ENCODE results near the gene RCCD1. TPM values are rescaled to one million over a fixed set of nuclear protein-coding genes. Genes with fewer than 3 reads are reported as not detected.

RCCD1 gene
- total and polyA plus RNA-seq, 9 of the 15 experiments (the other 6 are each of a cell fraction or from before 2014, with no cell fraction given) = 11.1 to 51.4 (median 24.7) TPM

DNA sequence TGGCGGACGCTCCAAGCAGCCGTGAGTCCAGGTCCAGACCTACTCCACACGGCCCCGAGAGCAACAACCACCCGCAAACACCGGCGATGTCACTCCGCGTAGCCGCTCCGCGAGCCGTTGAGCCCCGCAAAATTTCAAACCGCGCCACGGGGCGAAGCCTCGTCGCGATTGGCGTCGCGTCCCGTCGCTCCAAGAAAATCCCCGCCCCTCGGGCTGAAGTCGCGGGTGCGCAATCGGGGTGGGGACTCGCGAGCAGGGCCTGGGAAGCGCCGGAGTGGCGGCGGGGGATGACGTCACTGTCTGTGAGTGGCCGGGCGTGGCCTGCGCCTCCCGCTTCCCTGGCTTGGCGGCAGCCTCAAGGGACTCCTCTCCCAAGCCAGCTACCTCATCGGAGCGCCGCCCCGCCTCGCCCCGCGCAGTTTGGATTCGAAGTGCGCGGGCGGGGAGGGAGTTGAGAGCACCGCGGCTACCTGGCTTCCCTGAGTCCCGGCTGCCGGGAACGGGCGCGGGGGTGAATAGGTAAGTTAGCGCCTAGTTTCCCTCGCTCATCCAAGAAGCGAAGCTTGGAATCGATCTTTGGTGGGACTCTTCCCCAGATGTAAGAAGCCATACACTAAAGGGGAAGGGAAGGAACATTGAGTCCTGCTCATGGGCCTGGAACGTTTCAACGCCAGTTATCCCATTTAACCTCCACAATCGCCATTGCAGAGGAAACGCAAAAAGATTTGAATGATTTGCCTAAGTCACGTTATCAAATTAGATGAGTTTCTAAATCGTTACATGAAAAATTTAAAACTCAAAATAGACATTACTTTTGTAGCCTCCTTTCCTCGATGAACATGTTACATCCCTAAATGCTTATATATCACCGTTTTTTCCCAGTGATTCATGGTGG, 40.0 kb downstream of the RCCD1 start, which contains the start of gene PRC1 (continued):
- TF ChIP-seq, protein P1, sequence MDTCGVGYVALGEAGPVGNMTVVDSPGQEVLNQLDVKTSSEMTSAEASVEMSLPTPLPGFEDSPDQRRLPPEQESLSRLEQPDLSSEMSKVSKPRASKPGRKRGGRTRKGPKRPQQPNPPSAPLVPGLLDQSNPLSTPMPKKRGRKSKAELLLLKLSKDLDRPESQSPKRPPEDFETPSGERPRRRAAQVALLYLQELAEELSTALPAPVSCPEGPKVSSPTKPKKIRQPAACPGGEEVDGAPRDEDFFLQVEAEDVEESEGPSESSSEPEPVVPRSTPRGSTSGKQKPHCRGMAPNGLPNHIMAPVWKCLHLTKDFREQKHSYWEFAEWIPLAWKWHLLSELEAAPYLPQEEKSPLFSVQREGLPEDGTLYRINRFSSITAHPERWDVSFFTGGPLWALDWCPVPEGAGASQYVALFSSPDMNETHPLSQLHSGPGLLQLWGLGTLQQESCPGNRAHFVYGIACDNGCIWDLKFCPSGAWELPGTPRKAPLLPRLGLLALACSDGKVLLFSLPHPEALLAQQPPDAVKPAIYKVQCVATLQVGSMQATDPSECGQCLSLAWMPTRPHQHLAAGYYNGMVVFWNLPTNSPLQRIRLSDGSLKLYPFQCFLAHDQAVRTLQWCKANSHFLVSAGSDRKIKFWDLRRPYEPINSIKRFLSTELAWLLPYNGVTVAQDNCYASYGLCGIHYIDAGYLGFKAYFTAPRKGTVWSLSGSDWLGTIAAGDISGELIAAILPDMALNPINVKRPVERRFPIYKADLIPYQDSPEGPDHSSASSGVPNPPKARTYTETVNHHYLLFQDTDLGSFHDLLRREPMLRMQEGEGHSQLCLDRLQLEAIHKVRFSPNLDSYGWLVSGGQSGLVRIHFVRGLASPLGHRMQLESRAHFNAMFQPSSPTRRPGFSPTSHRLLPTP (IDR thresholded peaks at IDR 0.05; ENCODE audit: borderline replicate concordance, extremely low read depth, insufficient read length) = no peak
- TF ChIP-seq CREB5 (CRISPR knock-in tag; IDR thresholded peaks at IDR 0.05) (no peak; the same call in 1 of the 2 replicates), MAFK (IDR thresholded peaks at IDR 0.05; ENCODE audit: low read length) (no peak), PRDM10 (IDR thresholded peaks at IDR 0.05; ENCODE audit: partially characterized antibody) (peak; percentile 18), ZSCAN29 (IDR thresholded peaks at IDR 0.05) (no peak), SREBF2 (CRISPR knock-in tag; IDR thresholded peaks at IDR 0.05) (no peak), KLF13 (tag; IDR thresholded peaks at IDR 0.05; ENCODE audit: borderline replicate concordance, low read depth) (0 out of 2 replicates have a peak, but pooled peaks have one; percentile 3), NRF1 (conservative IDR thresholded peaks at IDR 0.05 in 1 of 2, IDR thresholded peaks at IDR 0.05 in 1 of 2) (peak; percentile 94 to 95), ZNF232 (CRISPR knock-in tag; IDR thresholded peaks at IDR 0.05) (0 out of 2 replicates have a peak, but pooled peaks have one; percentile 63)
- TF ChIP-seq, protein P2, sequence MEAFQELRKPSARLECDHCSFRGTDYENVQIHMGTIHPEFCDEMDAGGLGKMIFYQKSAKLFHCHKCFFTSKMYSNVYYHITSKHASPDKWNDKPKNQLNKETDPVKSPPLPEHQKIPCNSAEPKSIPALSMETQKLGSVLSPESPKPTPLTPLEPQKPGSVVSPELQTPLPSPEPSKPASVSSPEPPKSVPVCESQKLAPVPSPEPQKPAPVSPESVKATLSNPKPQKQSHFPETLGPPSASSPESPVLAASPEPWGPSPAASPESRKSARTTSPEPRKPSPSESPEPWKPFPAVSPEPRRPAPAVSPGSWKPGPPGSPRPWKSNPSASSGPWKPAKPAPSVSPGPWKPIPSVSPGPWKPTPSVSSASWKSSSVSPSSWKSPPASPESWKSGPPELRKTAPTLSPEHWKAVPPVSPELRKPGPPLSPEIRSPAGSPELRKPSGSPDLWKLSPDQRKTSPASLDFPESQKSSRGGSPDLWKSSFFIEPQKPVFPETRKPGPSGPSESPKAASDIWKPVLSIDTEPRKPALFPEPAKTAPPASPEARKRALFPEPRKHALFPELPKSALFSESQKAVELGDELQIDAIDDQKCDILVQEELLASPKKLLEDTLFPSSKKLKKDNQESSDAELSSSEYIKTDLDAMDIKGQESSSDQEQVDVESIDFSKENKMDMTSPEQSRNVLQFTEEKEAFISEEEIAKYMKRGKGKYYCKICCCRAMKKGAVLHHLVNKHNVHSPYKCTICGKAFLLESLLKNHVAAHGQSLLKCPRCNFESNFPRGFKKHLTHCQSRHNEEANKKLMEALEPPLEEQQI (IDR thresholded peaks at IDR 0.05) = peak; percentile 77
- TF ChIP-seq, protein P3, sequence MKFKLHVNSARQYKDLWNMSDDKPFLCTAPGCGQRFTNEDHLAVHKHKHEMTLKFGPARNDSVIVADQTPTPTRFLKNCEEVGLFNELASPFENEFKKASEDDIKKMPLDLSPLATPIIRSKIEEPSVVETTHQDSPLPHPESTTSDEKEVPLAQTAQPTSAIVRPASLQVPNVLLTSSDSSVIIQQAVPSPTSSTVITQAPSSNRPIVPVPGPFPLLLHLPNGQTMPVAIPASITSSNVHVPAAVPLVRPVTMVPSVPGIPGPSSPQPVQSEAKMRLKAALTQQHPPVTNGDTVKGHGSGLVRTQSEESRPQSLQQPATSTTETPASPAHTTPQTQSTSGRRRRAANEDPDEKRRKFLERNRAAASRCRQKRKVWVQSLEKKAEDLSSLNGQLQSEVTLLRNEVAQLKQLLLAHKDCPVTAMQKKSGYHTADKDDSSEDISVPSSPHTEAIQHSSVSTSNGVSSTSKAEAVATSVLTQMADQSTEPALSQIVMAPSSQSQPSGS (CRISPR knock-in tag; IDR thresholded peaks at IDR 0.05) = peak; percentile 95
- TF ChIP-seq, protein P4, sequence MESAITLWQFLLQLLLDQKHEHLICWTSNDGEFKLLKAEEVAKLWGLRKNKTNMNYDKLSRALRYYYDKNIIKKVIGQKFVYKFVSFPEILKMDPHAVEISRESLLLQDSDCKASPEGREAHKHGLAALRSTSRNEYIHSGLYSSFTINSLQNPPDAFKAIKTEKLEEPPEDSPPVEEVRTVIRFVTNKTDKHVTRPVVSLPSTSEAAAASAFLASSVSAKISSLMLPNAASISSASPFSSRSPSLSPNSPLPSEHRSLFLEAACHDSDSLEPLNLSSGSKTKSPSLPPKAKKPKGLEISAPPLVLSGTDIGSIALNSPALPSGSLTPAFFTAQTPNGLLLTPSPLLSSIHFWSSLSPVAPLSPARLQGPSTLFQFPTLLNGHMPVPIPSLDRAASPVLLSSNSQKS (CRISPR knock-in tag; IDR thresholded peaks at IDR 0.05) = no peak

Data from K562 (cell line).